Activated T-helper 9 cell treated with anti-CD3 and anti-CD28 coated beads, Interleukin-2, amount 50 U/mL, for 16 hours (primary cell): ENCODE measurements around the gene ANKDD1A.

Source experiments
- DNase-seq: peaks from one replicate; pipeline ENCODE4 v3.0.0-alpha.2; 2020; ENCODE audit warnings: low read depth

ANKDD1A gene

DNA sequence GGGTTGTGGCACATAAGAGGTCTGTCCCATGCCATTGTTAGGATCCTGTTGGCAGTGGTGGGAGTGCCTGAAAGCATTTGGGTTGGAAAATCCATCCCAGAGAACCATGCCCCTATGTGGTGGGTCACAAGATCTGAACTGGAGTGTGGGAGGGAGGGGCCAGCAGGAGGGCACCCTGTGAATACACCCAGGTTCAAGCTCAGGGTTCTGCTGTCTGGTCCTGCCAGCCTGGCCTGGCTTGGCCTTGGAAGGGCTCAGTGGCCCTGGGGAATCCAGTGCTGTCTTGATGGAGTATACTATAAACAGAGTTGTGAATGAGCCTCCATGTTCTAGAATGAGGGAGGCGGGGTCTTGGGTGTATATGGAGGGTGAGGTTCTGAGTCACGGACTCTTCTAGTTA, 11.8 kb downstream of the ANKDD1A start:
- DNase-seq = no peak

DNA sequence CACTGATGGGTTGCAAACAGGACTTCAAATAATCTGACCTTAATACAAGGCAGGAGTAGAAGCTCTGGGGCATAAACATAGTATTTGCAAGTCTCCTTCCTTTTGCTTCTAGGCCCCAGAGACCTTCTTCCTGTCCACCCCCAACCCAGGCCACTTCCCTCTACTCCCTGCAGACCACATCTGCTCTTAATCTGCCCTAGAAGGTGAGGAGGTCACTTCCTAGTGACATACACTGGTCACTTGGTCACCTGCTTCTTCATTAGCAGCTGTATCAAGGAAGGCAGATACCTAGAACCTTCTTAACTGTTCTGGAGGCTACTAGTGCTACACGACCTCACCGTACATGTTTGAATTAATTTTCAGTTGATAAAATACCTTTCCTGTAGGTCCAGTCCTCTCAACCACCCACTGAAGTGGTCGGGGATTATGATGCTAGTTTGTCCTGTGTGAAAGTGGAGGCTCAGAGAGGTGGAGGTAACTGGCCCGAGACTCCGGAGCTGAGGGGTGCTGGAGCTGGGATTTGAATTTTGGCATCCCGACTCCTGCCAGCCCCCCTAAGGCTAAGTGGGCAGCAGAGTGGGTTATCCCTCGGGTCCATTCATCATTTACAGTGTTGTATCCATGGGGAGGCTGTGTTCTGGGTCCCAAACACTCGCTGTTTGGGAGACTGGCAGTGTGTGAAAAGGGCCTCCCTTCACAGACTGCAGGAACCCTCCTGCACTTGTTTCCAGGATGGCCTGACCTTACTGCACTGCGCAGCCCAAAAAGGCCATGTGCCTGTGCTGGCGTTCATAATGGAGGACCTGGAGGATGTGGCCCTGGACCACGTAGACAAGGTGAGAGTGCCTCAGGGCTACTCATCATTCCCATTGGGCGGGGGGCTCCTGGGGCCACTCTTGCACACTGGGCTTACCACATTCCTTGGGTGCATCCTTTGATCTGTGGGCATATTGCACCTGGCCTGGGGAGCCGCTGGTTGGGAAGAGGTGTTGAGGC, 13.9 kb downstream of the ANKDD1A start:
- DNase-seq = no peak

DNA sequence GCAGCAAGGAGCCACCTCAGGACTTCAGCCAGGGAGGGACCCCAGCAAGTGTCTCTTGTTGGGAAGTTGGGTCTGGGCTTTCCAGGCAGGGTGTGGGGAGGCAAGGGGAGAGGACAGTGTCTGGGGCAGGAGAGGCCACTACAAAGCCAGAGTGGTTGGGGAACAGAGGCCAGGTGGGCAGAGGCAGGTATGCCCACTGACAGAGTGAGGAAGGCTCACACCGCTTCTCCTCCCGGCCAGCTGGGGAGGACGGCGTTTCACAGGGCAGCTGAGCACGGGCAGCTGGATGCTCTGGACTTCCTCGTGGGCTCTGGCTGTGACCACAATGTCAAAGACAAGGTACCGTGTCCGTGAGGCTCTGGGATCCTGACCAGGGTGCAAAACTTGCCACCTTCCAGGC, 15.0 kb downstream of the ANKDD1A start:
- DNase-seq = no peak

DNA sequence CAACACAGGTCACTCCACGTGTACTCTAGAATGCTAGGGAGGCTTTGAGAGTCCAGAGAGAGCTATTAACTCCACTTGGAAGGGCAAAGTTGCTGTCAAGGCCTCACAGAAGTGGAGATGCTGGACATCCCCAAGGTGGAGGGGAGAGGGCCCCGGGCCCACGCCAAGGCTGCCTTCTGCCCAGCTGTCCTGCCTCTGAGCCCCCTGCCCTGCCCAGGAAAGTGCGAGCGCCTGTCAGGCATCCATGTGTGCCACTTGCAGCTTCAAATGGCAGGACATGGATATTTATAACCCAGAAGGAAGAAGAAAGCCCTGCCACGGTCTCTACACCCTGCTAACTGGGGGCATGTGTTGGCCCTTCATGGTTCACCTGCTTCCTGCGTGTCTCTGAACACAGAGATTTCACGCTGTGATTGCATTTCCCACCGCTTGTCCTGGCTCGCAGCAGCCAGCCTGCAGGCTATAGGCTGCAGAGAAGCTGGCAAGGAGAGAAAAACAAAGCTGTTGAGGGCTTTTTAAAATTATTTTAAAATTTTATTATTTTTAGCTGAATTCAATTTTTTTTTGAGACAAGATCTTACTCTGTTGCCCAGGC, 17.0 kb downstream of the ANKDD1A start:
- no peak for DNase-seq

DNA sequence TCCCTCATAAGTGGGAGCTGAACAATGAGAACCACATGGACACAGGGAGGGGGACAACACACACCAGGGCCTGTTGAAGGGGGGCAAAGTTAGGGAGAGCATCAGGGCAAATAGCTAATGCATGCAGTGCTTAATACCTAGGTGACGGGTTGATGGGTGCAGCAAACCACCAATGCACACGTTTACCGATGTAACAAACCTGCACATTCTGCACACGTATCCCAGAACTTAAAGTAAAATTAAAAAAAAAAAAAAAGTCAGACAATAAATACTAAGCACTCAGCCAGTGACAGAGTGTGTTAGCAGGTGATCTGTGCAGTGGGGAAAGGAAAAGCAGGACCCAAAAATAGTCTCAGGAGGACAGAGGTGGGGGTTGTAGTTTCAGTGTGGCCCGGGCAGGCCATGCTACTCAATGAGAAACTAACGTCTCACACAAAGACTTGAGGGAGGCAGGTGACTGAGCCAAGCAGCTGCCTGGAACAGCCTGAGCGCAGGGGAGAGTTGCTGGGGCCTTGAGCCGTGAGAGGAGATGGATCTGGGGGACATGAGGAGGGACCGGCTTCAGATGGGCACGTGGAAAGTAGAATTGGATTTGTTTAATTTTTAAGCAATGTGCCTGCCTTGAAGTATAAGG, 18.4 kb downstream of the ANKDD1A start:
- DNase-seq = no peak

DNA sequence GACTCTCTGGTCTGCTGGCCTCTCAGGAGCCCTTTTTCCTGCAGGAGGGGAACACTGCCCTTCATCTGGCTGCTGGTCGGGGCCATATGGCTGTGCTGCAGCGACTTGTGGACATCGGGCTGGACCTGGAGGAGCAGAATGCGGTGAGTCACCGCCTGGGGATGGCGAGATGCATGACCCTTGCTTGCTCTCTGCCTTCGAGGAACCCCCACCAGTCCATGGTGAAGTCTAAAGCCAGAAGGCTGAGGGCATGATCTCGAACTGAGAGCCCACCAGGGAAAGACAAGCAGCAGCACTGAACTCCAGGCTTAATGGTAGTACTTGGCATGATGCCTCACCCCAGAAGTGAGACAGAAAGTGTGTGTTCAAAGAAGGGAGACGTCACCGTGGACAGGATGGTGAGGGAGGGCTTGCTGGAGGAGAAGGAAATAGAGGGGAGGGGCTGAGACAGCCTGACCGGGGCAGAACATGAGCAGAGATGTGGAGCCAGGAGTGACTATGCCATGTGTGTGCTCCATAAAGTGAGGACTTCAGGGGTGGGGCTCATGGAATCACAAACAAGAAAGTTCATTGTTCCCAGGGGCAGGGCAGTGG, 19.2 kb downstream of the ANKDD1A start:
- no peak for DNase-seq

DNA sequence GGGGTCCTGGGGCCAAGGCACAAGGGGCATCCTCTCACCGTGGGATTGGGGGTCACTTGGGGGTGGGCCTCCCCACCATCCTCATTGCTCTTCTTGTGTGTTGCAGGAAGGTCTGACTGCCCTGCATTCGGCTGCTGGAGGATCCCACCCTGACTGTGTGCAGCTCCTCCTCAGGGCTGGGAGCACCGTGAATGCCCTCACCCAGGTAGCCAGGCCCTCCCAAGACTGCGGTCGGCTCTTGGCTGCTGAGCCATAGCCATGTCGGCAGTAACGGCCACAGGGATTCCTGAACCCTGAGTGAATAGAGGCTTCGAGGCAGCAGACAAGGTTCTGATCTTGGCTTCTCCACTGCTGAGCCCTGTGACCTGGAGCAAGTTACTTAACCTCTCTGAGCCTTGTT, 19.7 kb downstream of the ANKDD1A start:
- no peak for DNase-seq

DNA sequence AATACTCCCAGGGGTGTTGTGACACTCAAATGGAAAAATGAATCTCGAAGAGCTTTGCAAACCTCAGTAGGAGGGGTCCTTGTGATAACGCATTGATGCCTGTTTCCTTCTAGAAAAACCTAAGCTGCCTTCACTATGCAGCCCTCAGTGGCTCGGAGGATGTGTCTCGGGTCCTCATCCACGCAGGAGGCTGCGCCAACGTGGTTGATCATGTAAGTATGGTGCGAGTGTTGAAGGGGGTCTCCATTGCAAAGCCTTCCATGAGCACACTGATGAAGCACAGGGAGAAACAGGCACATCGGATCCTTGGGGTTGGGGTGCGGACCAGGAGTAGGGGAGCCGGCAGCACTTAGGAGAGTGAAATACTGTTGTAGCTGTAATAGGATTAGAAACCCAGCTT, 22.3 kb downstream of the ANKDD1A start:
- DNase-seq = no peak

DNA sequence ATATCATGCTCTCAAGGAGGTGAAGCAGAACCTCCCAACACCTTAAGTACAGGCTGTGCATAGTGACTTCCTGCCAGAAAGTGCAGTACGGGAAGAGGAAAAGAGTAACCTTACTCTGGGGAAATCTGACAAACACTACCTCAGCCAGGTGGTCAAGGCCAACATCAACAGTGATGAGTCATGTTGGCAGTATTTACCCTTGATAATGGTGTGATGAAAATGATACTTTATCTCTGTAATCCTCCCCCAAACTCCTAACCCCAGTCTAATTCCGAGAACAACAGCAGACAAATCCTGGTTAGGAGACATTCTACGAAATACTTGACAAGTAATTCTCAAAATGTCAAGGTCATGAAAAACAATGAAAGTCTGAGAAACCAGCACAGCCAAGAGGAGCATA, 26.5 kb downstream of the ANKDD1A start:
- no peak for DNase-seq

DNA sequence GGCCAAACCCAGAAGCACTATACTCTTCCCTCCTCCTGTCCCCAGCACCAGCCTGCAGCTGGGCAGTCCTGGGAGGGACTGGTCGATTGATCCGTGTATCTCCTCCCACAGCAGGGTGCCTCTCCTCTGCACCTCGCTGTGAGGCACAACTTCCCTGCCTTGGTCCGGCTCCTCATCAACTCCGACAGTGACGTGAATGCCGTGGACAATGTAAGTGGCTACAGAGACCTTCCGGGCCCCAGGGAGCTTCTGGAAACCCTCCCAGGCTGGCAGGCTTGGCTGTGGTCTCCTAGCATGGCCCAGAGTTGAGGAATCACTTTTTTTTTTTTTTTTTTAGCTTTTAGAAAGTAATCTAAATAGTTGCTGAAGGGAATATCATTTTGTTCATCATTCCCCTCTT, 30.7 kb downstream of the ANKDD1A start:
- DNase-seq = no peak

DNA sequence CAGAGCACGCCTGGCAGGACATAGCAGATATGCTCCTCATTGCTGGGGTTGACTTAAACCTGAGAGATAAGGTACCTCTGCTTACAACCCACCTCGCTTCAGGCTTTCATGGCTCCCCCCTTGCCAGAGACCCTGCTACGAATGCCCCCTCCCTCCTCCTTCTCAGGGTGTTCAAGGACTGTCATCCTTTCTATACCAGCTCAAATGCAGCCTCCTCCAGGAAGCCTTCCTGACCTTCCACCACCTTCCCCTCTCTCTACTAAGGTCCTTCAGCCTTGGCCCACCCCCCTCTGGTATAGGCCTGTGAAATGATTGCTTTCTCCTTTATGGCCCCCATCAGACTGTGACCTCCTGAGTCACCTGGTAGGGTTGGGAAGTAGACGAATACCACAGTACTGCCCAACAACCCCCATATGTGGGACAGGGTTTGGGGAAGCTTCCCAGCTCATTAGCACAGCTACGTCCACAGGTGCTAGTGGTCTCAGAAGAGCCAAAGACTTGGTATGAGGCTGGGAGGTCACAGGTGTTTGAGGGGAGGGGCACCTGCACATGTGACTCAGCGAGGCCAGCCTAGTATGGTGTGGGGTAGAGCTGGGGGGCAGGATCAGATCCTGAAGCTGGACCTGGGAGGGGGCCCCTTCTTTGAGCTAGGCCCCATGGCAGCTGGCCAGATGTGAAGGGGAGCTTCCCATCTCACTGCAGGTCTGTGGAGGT, 32.0 kb downstream of the ANKDD1A start:
- no peak for DNase-seq

DNA sequence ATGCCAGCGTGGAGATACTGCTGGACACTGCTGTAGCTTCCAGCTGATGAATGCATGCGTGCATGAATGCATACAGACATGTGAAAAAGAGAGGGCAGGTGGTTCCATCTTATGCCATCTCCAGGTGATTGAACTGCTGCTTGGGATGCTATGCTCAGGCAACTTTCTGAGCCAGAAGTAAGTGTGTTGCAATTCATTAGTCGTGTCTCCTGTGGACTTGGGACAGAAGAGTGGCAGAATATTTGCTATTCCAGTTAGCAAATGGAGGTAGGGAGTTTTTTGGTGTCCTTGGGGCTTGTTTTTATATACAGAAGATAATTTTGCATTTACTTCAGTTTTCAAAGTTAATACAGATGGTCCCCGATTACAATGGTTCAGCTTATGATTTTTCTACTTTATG, 33.3 kb downstream of the ANKDD1A start:
- no peak for DNase-seq

DNA sequence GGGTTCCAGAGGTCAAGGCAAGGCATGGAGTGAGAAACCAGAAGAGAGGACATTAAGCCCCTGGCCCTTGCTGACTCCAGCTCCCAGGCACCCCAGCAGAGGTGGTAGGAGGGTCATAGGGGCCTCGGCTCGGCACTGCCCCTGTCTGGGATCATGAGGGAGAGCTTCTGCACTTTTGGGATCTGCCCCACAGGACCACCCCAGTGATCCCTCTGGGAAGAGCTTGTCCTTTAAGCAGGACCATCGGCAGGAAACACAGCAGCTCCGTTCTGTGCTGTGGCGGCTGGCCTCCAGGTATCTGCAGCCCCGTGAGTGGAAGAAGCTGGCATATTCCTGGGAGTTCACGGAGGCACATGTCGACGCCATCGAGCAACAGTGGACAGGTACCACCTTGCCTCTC, 35.5 kb downstream of the ANKDD1A start:
- DNase-seq = no peak

DNA sequence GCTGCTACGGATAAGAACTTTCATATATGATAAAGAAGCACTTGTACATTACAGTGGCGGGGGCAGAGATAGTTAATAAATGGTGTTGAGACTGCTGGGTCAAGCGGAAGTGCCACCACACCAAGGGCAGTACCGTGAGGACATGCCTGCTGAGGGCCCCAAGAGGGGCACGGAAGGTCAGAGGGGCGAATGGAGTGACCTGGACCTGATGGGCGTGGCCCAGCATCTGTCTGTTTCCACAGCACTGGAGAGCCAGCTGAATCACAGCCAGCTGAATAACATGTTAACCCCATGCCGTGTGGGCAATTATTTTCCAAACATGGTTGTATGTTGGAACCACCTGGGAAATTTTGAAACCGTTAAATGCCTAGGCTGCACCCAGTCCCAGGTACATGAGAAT, 37.2 kb downstream of the ANKDD1A start:
- no peak for DNase-seq

DNA sequence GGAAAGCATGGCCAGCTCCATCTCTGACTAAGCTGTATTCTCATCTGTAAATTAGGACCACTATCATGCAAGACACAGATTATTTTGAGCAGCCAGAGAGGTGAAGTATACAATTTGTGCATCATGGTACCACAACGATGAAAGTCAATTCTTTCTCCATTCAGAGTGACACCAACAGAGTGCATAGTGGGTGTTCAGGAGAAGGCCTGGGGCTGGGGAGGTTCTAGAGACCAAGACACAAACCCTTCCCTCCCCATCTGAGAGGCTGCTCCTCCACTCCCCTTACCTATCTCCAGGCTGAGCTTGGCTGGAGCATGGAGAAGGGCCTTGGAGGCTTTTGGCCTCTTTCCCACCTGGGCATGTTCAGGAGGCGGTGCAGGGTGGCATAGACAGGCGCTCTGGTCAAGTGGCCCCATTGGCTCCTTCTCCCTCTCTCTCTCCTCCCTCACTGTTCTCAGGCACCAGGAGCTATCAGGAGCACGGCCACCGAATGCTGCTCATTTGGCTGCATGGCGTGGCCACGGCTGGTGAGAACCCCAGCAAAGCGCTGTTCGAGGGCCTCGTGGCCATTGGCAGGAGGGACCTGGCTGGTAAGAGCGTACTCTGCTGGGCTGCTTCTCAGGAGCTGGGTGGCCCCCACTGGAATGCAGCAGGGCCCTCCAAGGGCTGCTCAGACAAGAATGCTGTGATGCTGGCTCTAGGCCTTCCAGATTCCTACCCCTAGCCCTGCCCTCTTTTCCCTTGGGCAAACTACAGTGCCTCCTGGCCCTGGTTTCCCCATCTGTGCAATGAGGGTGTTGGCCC, 37.9 kb downstream of the ANKDD1A start:
- no peak for DNase-seq

DNA sequence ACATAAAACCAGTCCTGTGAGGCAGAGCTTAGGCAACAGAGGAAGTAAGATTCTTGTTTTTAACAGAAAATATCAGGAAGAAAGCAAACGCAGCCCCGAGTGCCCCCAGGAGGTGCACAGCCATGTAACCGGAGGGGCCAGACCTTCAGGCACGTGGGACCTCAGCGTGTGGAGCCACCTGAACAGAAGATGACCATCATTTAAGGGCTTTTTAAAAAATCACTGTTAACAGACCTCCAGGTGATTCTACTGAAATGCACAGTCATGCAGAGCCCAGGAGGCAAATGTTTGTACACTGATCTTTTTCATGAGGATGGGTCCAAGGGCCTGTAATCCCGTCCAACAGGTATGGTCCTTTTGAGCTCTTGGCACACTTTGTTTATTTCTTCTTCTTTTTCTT, 39.2 kb downstream of the ANKDD1A start:
- no peak for DNase-seq

DNA sequence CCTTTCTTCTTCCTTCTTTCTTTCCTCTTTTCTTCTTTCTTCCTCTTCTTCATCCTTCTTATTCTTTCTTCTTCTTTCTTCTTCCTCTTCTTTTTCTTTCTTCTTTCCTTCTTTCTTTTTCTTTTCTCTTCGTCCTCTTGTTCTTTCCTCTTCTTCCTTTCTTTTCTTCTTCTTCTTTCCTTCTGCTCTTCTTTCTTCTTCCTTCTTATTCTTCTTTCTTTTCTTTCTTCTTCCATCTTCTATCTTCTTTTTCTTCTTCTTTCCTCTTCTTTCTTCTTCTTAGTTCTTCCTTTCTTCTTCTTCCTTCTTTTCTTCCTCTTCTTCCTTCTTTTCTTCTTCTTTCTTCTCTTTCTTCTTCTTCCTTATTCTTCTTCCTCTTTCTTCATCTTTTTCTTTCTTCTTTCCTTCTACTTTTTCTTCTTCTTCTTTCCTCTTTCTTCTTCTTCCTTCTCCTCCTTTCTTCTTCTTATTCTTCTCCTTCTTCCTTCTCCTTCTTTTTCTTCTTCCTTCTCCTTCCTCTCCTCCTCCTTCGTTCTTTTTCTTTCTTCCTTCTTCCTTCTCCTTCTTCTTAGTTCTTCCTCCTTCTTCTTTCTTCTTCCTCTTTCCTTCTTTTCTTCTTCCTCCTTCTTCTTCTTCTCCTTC, 40.2 kb downstream of the ANKDD1A start:
- no peak for DNase-seq

DNA sequence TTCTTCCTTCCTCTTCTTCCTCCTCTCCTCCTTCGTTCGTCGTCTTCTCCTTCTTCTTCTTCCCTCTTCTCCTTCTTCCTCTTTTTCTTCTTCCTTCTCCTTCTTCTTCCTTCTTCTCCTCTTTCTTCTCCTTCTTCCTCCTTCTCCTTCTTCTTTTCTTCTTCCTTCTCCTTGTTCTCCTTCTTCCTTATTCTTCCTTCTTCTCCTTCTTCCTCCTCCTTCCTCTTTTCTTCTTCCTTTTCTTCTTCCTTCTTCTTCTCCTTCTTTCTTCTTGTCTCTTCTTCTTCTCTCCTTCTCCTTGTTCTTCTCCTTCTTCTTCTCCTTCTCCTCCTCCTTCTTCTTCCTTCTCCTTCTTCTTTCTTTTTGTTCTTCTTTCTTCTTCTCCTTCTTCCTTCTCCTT, 42.7 kb downstream of the ANKDD1A start:
- no peak for DNase-seq

DNA sequence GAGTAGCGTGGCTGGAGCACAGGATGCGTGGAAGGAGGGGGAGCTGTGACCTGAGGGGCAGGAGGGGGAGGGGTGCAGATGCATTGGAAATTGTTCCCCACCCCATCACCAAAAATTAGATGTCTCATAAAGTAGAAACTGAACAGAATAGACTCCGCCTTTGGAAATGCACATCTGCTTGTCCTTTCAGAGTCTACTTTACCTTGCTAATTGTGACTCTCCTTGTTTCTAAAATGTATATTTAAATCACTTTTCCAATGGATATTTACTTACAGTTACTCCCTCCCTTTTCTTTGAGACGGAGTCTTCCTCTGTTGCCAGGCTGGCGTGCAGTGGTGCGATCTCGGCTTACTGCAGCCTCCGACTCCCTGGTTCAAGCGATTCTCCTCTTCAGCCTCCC, 47.4 kb downstream of the ANKDD1A start:
- no peak for DNase-seq

DNA sequence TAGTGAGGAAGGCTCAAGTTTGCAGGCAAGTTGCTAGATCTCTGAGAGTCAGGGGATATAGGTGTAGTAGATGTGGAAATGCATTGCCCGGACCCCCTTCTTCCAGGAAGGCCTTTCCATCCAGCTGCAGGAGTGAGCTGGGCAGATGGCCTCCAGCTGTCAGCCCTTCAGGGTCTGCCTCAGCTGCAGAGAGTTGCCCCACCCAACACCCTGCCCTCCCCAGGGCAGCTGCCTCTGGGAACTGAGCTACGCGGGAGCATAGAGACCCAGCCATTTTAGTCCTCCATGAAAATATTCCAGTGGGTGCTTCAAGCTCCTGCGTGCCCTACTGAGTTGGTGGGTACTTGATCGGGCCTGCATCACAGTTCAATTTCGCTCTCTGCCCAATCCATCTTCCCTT, 48.5 kb downstream of the ANKDD1A start:
- DNase-seq = no peak

DNA sequence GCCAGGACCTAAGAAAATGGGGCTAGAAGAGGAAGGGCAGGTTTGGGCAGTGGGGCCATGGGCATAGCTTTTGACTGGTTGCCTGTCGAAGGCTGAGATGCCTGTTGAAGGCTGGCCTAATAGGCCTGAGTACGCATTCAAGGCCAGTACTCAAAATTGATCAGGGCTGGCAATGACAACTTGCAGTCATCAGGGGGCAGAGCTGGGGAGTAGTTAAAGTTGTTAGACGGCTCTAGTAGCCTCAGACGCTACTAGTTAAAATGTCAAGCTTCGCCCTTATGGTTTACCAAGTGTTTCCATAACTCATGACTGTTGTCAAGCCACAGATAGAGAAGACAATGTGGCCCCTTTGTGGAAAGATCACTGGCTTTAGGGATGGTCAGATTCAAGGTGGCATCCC, 49.3 kb downstream of the ANKDD1A start:
- DNase-seq = no peak
